Activated CD4-positive, alpha-beta T cell treated with anti-CD3 and anti-CD28 coated beads, Interleukin-2, amount 50 U/mL, for 48 hours (primary cell): ENCODE data around the gene RCAN3.

Experiments
- DNase-seq, 2 experiments: peaks; one replicate each; pipeline ENCODE4 v3.0.0-alpha.2; 2020

Gene RCAN3

GRCh38 chr1:24586119-24586518, 83.5 kb downstream of the RCAN3 start:
- no peak for DNase-seq

DNA sequence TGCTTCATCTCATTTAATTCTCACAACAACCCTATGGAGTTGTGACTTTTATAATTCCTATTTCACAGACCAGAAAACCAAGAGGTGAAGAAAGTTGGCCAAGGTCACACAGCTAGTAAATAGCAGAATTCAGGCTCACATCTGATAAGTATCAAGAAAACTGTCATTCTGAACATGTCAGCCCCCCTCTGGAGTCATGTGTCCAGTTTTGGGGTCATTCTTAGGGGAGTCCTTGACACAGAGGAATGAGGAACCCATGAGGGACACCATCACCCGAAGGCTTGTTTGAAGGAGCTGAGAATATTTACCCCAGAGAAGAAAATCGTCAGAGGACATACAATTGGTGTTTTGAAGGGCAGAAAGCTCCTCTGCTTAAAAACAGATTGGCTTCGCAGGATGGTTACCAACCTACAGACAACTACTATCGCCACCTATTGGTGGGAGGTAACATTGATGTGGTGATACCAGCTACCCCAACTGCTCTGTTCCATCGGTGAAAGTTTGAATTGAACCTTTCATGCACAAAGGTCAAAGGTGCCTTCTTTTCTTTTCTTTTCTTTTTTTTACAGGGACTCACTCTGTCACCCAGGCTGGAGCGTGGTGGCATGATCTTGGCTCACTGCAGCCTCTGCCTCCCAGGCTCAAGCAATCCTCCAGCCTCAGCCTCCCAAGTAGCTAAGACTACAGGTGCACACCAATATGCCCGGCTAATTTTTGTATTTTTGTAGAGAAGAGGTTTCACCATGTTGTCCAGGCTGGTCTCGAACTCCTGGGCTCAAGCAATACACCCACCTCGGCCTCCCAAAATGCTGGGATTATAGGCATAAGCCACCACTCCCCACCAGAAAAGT, 84.6 kb downstream of the RCAN3 start:
- peak; percentile 33 to 42 for DNase-seq

DNA sequence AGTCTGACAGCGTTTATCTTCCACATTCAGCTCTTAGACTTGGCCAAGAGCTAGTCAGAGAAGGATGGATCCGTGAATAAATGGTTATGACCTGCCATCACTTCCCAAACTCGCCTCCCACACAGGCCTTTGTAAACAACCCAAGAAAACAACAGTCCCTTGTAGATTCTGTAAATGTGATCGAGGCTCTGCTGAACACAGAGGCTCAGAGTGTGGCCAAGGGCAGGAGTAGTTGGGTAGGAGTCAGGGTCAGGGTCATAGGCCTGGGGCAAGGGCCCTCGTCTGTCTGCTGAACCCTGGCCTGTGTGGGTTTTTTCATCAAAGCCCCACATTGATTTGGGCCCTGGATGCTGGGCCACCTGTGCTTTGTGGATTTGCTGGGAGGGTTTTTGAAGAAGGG, 85.9 kb downstream of the RCAN3 start:
- no peak for DNase-seq

GRCh38 chr1:24589200-24589599, 86.6 kb downstream of the RCAN3 start:
- DNase-seq = no peak
